Measurements from ENCODE around the gene SUGCT.

The SUGCT gene

DNA sequence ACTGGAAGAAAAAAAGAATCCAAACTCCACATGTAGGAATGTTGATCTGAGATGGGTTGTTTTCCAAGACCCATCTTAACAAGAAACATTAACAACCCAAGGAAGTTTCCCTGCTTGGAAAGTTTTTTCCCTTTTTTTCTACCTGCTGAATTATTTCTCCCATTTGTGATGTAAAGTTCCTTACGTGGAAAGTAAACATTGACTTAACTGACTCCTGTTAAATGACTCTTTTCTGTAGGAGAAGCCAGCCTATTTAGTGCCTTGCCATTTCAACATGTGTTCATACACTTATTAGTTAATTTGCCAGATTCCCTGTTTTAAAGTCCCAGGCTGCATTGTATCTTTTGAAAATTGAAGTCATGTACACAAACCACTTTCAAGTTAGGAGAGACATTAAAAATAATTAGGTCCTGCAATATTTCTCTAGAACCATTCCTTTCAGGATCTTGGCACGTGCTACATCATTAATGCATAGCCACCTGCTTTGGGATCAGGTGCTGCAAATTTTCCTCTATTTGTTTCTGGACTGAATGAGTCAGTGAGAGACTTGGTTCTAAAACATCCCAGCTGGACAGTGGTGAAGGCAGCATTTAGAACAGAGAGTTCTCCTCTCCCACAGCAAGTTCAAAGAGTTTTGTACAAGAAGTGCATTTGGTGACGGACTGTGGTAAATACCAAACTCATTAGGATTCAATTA, 698.5 kb downstream of the SUGCT start:
- Histone ChIP-seq H3K4ac (ENCODE audit: low read depth, low read length) (no peak overlapping the region), H3K9ac (ENCODE audit: low read length) (no peak overlapping the region), H3K79me1 (ENCODE audit: low read length) (peaks cover 11% of the 10 kb centered on the region), H2BK120ac (ENCODE audit: insufficient read depth, low read length, poor library complexity) (no peak overlapping the region), H2AFZ (ENCODE audit: insufficient read depth, low read length, poor library complexity) (no peak overlapping the region), H3K36me3 (ENCODE audit: control insufficient read depth in 1 of 2, insufficient read depth in 2 of 2, low read length in 2 of 2) (no peaks in the 10 kb centered on the region), H3K9me3 (ENCODE audit: insufficient read depth, low read depth, low read length) (no peaks in the 10 kb centered on the region), H4K8ac (ENCODE audit: low read depth, low read length) (no peak overlapping the region), H3K79me2 (ENCODE audit: control insufficient read depth, insufficient read depth, low read length, poor library complexity) (no peaks in the 10 kb centered on the region), H2AK5ac (ENCODE audit: low read length) (no peak overlapping the region), H3K23ac (ENCODE audit: low read length) (no peak overlapping the region), H3K18ac (ENCODE audit: low read length) (no peak overlapping the region), H2BK5ac (ENCODE audit: low read depth, low read length, poor library complexity) (no peak overlapping the region), H4K12ac (ENCODE audit: low read depth, low read length) (no peak overlapping the region), H2BK12ac (ENCODE audit: low read length) (peak overlapping the region; percentile 36), H3K14ac (ENCODE audit: low read length) (no peak overlapping the region), H3K4me1 (ENCODE audit: control insufficient read depth in 1 of 2, insufficient read depth in 2 of 2, low read length in 2 of 2) (peaks cover 5 to 8% of the 10 kb centered on the region in 2 experiments), H3K27ac (ENCODE audit: low read depth, low read length) (no peak overlapping the region), H3K27me3 (ENCODE audit: insufficient read depth, low read length) (no peaks in the 10 kb centered on the region), H4K91ac (ENCODE audit: low read depth, low read length) (no peak overlapping the region), H3K4me3 (ENCODE audit: low read depth, low read length) (no peak overlapping the region), H3K4me2 (ENCODE audit: low read length) (no peak overlapping the region)
- no peak for DNase-seq
- no CpG with 5 or more reads among the region's 3 CpGs for WGBS (ENCODE audit: extremely low coverage, insufficient coverage, insufficient read length)

- Histone ChIP-seq H3K79me2 (ENCODE audit: control insufficient read depth, insufficient read depth, low read length, poor library complexity) (no peaks in the 10 kb centered on the region), H3K9me3 (ENCODE audit: insufficient read depth, low read depth, low read length) (no peaks in the 10 kb centered on the region), H2BK120ac (ENCODE audit: insufficient read depth, low read length, poor library complexity) (no peak overlapping the region), H3K4me2 (ENCODE audit: low read length) (no peak overlapping the region), H2BK5ac (ENCODE audit: low read depth, low read length, poor library complexity) (no peak overlapping the region), H3K9ac (ENCODE audit: low read length) (no peak overlapping the region), H4K91ac (ENCODE audit: low read depth, low read length) (no peak overlapping the region), H3K23ac (ENCODE audit: low read length) (no peak overlapping the region), H2AK5ac (ENCODE audit: low read length) (no peak overlapping the region), H3K14ac (ENCODE audit: low read length) (no peak overlapping the region), H3K4me3 (ENCODE audit: low read depth, low read length) (no peak overlapping the region), H4K12ac (ENCODE audit: low read depth, low read length) (no peak overlapping the region), H2BK12ac (ENCODE audit: low read length) (peak overlapping the region; percentile 79), H3K36me3 (ENCODE audit: control insufficient read depth in 1 of 2, insufficient read depth in 2 of 2, low read length in 2 of 2) (no peaks in the 10 kb centered on the region), H3K27ac (ENCODE audit: low read depth, low read length) (no peak overlapping the region), H3K4ac (ENCODE audit: low read depth, low read length) (no peak overlapping the region), H4K8ac (ENCODE audit: low read depth, low read length) (no peak overlapping the region), H3K27me3 (ENCODE audit: insufficient read depth, low read length) (no peaks in the 10 kb centered on the region), H3K18ac (ENCODE audit: low read length) (no peak overlapping the region), H2AFZ (ENCODE audit: insufficient read depth, low read length, poor library complexity) (no peak overlapping the region), H3K79me1 (ENCODE audit: low read length) (peaks cover 11% of the 10 kb centered on the region), H3K4me1 (ENCODE audit: control insufficient read depth in 1 of 2, insufficient read depth in 2 of 2, low read length in 2 of 2) (peaks cover 5 to 8% of the 10 kb centered on the region in 2 experiments)
- WGBS (ENCODE audit: extremely low coverage, insufficient coverage, insufficient read length), result no CpG with 5 or more reads among the region's 2 CpGs
- no peak for DNase-seq
These were observed 699.1 kb downstream of the SUGCT start for GRCh38 chr7:40833888-40834234.

DNA sequence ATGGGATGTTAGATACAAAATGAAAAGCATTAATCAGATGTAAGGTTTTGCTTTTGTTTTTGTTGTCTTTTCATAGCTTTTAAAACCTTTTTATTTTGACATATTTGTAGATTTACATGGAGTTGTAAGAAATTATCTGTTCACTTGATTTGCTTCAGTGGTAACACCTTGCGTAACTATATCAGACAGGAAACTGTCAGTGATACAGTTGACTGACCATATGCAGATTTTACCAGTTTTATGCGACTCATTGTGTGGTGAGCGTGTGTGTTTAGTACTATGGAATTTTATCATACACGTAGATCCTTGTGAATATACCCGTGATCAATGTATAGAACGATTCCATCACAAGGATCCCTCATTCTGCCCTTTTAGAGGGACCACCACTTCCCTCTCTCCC, 701.4 kb downstream of the SUGCT start:
- Histone ChIP-seq H2BK120ac (ENCODE audit: insufficient read depth, low read length, poor library complexity) (no peak overlapping the region), H3K27me3 (ENCODE audit: insufficient read depth, low read length) (no peaks in the 10 kb centered on the region), H3K4me1 (ENCODE audit: control insufficient read depth in 1 of 2, insufficient read depth in 2 of 2, low read length in 2 of 2) (peaks cover 5 to 8% of the 10 kb centered on the region in 2 experiments), H2BK5ac (ENCODE audit: low read depth, low read length, poor library complexity) (no peak overlapping the region), H2AK5ac (ENCODE audit: low read length) (no peak overlapping the region), H3K18ac (ENCODE audit: low read length) (no peak overlapping the region), H3K14ac (ENCODE audit: low read length) (no peak overlapping the region), H3K4me2 (ENCODE audit: low read length) (no peak overlapping the region), H3K9ac (ENCODE audit: low read length) (no peak overlapping the region), H3K4me3 (ENCODE audit: low read depth, low read length) (no peak overlapping the region), H3K4ac (ENCODE audit: low read depth, low read length) (no peak overlapping the region), H4K8ac (ENCODE audit: low read depth, low read length) (no peak overlapping the region), H3K79me1 (ENCODE audit: low read length) (peaks cover 7% of the 10 kb centered on the region), H4K91ac (ENCODE audit: low read depth, low read length) (no peak overlapping the region), H2BK12ac (ENCODE audit: low read length) (no peak overlapping the region), H2AFZ (ENCODE audit: insufficient read depth, low read length, poor library complexity) (no peak overlapping the region), H3K23ac (ENCODE audit: low read length) (no peak overlapping the region), H4K12ac (ENCODE audit: low read depth, low read length) (no peak overlapping the region), H3K9me3 (ENCODE audit: insufficient read depth, low read depth, low read length) (no peaks in the 10 kb centered on the region), H3K79me2 (ENCODE audit: control insufficient read depth, insufficient read depth, low read length, poor library complexity) (no peaks in the 10 kb centered on the region), H3K36me3 (ENCODE audit: control insufficient read depth in 1 of 2, insufficient read depth in 2 of 2, low read length in 2 of 2) (no peaks in the 10 kb centered on the region), H3K27ac (ENCODE audit: low read depth, low read length) (no peak overlapping the region)
- no CpG with 5 or more reads among the region's 6 CpGs for WGBS (ENCODE audit: extremely low coverage, insufficient coverage, insufficient read length)
- DNase-seq, result no peak

DNA sequence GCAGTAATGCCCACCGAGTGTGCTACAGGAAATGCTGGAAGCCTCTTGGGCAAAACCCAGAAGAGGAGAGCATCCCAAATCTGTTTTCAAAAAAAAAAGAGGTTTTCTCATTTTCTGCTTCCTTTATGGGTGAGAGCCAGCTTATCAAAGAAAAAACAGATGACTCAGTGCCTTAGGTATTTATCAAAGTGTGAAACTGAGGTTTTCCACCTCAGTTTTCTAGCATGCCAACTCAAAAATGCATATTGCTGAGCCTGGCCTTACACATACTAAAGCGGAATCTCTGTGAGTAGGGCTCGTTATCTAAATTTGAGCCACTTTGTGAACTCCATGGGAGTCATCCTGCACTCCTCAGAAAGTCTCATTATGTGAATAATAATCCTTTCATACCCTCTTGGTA, 705.1 kb downstream of the SUGCT start:
- Histone ChIP-seq H4K12ac (ENCODE audit: low read depth, low read length) (no peak overlapping the region), H3K14ac (ENCODE audit: low read length) (no peak overlapping the region), H2BK5ac (ENCODE audit: low read depth, low read length, poor library complexity) (no peak overlapping the region), H3K27me3 (ENCODE audit: insufficient read depth, low read length) (no peaks in the 10 kb centered on the region), H3K4me2 (ENCODE audit: low read length) (no peak overlapping the region), H4K8ac (ENCODE audit: low read depth, low read length) (no peak overlapping the region), H2AFZ (ENCODE audit: insufficient read depth, low read length, poor library complexity) (no peak overlapping the region), H3K79me1 (ENCODE audit: low read length) (peaks cover 7% of the 10 kb centered on the region), H3K4me1 (ENCODE audit: control insufficient read depth in 1 of 2, insufficient read depth in 2 of 2, low read length in 2 of 2) (peaks cover 0 to 3% of the 10 kb centered on the region in 2 experiments), H2BK120ac (ENCODE audit: insufficient read depth, low read length, poor library complexity) (no peak overlapping the region), H3K79me2 (ENCODE audit: control insufficient read depth, insufficient read depth, low read length, poor library complexity) (no peaks in the 10 kb centered on the region), H3K4me3 (ENCODE audit: low read depth, low read length) (no peak overlapping the region), H2BK12ac (ENCODE audit: low read length) (no peak overlapping the region), H3K4ac (ENCODE audit: low read depth, low read length) (no peak overlapping the region), H3K9me3 (ENCODE audit: insufficient read depth, low read depth, low read length) (peaks cover 3% of the 10 kb centered on the region), H3K23ac (ENCODE audit: low read length) (no peak overlapping the region), H2AK5ac (ENCODE audit: low read length) (no peak overlapping the region), H3K27ac (ENCODE audit: low read depth, low read length) (no peak overlapping the region), H3K18ac (ENCODE audit: low read length) (no peak overlapping the region), H4K91ac (ENCODE audit: low read depth, low read length) (no peak overlapping the region), H3K9ac (ENCODE audit: low read length) (no peak overlapping the region), H3K36me3 (ENCODE audit: control insufficient read depth in 1 of 2, insufficient read depth in 2 of 2, low read length in 2 of 2) (no peaks in the 10 kb centered on the region)
- DNase-seq, result no peak
- no CpG with 5 or more reads among the region's 3 CpGs for WGBS (ENCODE audit: extremely low coverage, insufficient coverage, insufficient read length)

All from trophoblast cell (in vitro differentiated cells and primary cell).